NOMO-1 (cell line): Measurements from ENCODE around the gene SLC6A19.
"Not testable (repeated sequence)": the region's sequence is repeated elsewhere in the genome, so short reads cannot be mapped to it uniquely, and the experiment has no call there.

Experiments used
- DNase-seq, 2 experiments: peaks; one replicate each; lab custom pipeline; 2025; ENCODE audit not compliant: unreplicated experiment in 2 of 2; lab: John Stamatoyannopoulos, UW

Gene SLC6A19

GRCh38 chr5:1220351-1220750 lies 19.0 kb downstream of the SLC6A19 start:
- no peak for DNase-seq

- DNase-seq = no peak
These were observed 19.4 kb downstream of the SLC6A19 start for GRCh38 chr5:1220831-1221230.

GRCh38 chr5:1221721-1222120 lies 20.3 kb downstream of the SLC6A19 start:
- no peak for DNase-seq

GRCh38 chr5:1222147-1222546 lies 20.8 kb downstream of the SLC6A19 start:
- DNase-seq = no peak

- DNase-seq = no peak
These were observed 21.4 kb downstream of the SLC6A19 start for GRCh38 chr5:1222621-1223277.

GRCh38 chr5:1223278-1223670 lies 21.9 kb downstream of the SLC6A19 start:
- no peak for DNase-seq

- DNase-seq = no peak
These were observed 23.2 kb downstream of the SLC6A19 start for GRCh38 chr5:1224631-1225030.

- no peak for DNase-seq
These were observed 23.7 kb downstream of the SLC6A19 start, which contains the start of gene SLC6A18 for GRCh38 chr5:1225081-1225480. Gene SLC6A18, plus strand, starts transcription at chr5:1225381. Its CDS starts 97 bp downstream, at chr5:1225478.

- DNase-seq = no peak
These were observed 24.8 kb downstream of the SLC6A19 start for GRCh38 chr5:1226231-1226630.

- DNase-seq = no peak
These were observed 25.6 kb downstream of the SLC6A19 start for GRCh38 chr5:1226839-1227581.

- peak in 1 of 2 experiments; percentile 33 for DNase-seq
These were observed 26.3 kb downstream of the SLC6A19 start for GRCh38 chr5:1227667-1228066.

- DNase-seq = no peak
These were observed 26.7 kb downstream of the SLC6A19 start for GRCh38 chr5:1228120-1228519.

GRCh38 chr5:1229023-1229422 lies 27.6 kb downstream of the SLC6A19 start:
- not testable (repeated sequence) for DNase-seq

GRCh38 chr5:1229822-1230221 lies 28.4 kb downstream of the SLC6A19 start:
- DNase-seq = no peak

- DNase-seq = no peak
These were observed 29.2 kb downstream of the SLC6A19 start for GRCh38 chr5:1230551-1230950.

- DNase-seq = no peak
These were observed 30.0 kb downstream of the SLC6A19 start for GRCh38 chr5:1231354-1231905.

- no peak for DNase-seq
These were observed 31.4 kb downstream of the SLC6A19 start for GRCh38 chr5:1232780-1233179.

- DNase-seq = no peak
These were observed 34.0 kb downstream of the SLC6A19 start for GRCh38 chr5:1235379-1235778.

GRCh38 chr5:1235838-1236237 lies 34.4 kb downstream of the SLC6A19 start:
- DNase-seq = no peak

GRCh38 chr5:1239505-1240251 lies 38.3 kb downstream of the SLC6A19 start:
- DNase-seq = no peak
